DOHH2 (cell line): ENCODE measurements around the gene SREBF1.

Source experiments
- H3F3A ChIP-seq: fragments of 200-600 bp; sonication (generic), shearing (Covaris generic); 2 replicates; pipeline ENCODE4 v1.6.0; 2016; ENCODE audit warnings: antibody characterized with exemption, mild to moderate bottlenecking; ENCODE audit not compliant: control insufficient read depth, insufficient read depth
- H3K27ac ChIP-seq: fragments of 200-600 bp; sonication (generic); 2 replicates; pipeline ENCODE4 v1.5.1; 2014; ENCODE audit warnings: low read depth, mild to moderate bottlenecking, low read length, moderate library complexity
- H3K27me3 ChIP-seq: fragments of 200-600 bp; sonication (generic); 2 replicates; pipeline ENCODE4 v1.6.1; 2014; ENCODE audit warnings: mild to moderate bottlenecking, low read length, mixed read lengths; ENCODE audit not compliant: control insufficient read depth
- H3K36me3 ChIP-seq: fragments of 200-600 bp; sonication (generic); 2 replicates; pipeline ENCODE4 v1.6.1; 2014; ENCODE audit warnings: mild to moderate bottlenecking, low read length, moderate library complexity, mixed read lengths; ENCODE audit not compliant: control insufficient read depth
- H3K4me1 ChIP-seq: fragments of 200-600 bp; sonication (generic); 2 replicates; pipeline ENCODE4 v1.6.1; 2014; ENCODE audit warnings: mild to moderate bottlenecking, low read length, mixed read lengths; ENCODE audit not compliant: control insufficient read depth
- H3K4me2 ChIP-seq: fragments of 200-600 bp; sonication (generic); 2 replicates; pipeline ENCODE4 v1.6.0; 2014; ENCODE audit warnings: mild to moderate bottlenecking, low read length, moderate library complexity
- H3K4me3 ChIP-seq: fragments of 200-600 bp; sonication (generic); 2 replicates; pipeline ENCODE4 v1.5.1; 2014; ENCODE audit warnings: mild to moderate bottlenecking, low read length, mixed read lengths
- H3K79me2 ChIP-seq: fragments of 200-600 bp; sonication (generic); 2 replicates; pipeline ENCODE4 v1.6.1; 2014; ENCODE audit warnings: mild to moderate bottlenecking, low read length, mixed read lengths; ENCODE audit not compliant: control insufficient read depth
- H3K9me2 ChIP-seq: fragments of 200-600 bp; sonication (generic); replicated peaks from 2 replicates; pipeline ENCODE4 v1.6.1; 2014; ENCODE audit warnings: mild to moderate bottlenecking, low read length, mixed read lengths; ENCODE audit not compliant: control insufficient read depth
- H3K9me3 ChIP-seq: fragments of 200-600 bp; sonication (generic); 2 replicates; pipeline ENCODE4 v1.6.1; 2014; ENCODE audit warnings: antibody characterized with exemption, low read length, mixed read lengths; ENCODE audit not compliant: control insufficient read depth, insufficient read depth
- H4K20me1 ChIP-seq: fragments of 200-600 bp; sonication (generic); 2 replicates; pipeline ENCODE4 v1.6.0; 2014; ENCODE audit warnings: low read depth, mild to moderate bottlenecking, antibody characterized with exemption, low read length, moderate library complexity; ENCODE audit not compliant: control insufficient read depth, insufficient read depth
- CTCF ChIP-seq: fragments of 200-600 bp; sonication (generic); IDR thresholded peaks from one replicate; pipeline ENCODE4 v1.5.1; 2014; ENCODE audit warnings: antibody characterized with exemption, mild to moderate bottlenecking, low read depth, low read length; ENCODE audit not compliant: poor library complexity, severe bottlenecking
- EZH2phosphoT487 ChIP-seq: fragments of 200-600 bp; sonication (generic); IDR thresholded peaks from 2 replicates; pipeline ENCODE4 v1.6.1; 2017; ENCODE audit warnings: borderline replicate concordance, mild to moderate bottlenecking, antibody characterized with exemption, low read length, moderate library complexity, mixed read lengths

SREBF1 gene

GRCh38 chr17:17776889-17777288, 59.9 kb downstream of the SREBF1 start:
- H3K4me1 ChIP-seq, result peaks cover 22% of the 10 kb centered on the region
- 0 out of 2 replicates have a peak, but pooled peaks cover 3% of the 10 kb centered on the region for H3K27me3 ChIP-seq
- H3F3A ChIP-seq, result no peaks in the 10 kb centered on the region

GRCh38 chr17:17774009-17774881, 62.5 kb downstream of the SREBF1 start:
- no peaks in the 10 kb centered on the region for H3K9me2 ChIP-seq
- H3F3A ChIP-seq, result no peaks in the 10 kb centered on the region
- H3K27ac ChIP-seq, result no peak overlapping the region
- no peaks in the 10 kb centered on the region for H3K27me3 ChIP-seq
- peaks cover 5% of the 10 kb centered on the region for H3K4me1 ChIP-seq
- peaks cover 20% of the 10 kb centered on the region for H3K79me2 ChIP-seq
- H3K9me3 ChIP-seq, result no peaks in the 10 kb centered on the region
- H3K36me3 ChIP-seq, result no peaks in the 10 kb centered on the region; the same call in 1 of the 2 replicates
- H3K4me3 ChIP-seq, result no peak overlapping the region
- peak; percentile 36 for TF ChIP-seq CTCF
- TF ChIP-seq EZH2phosphoT487, result no peak
- no peaks in the 10 kb centered on the region for H4K20me1 ChIP-seq
- H3K4me2 ChIP-seq, result no peak overlapping the region

More at GRCh38 chr17:17776889-17777288, 59.9 kb downstream of the SREBF1 start:
- Histone ChIP-seq H3K4me3 (no peak overlapping the region), H3K9me2 (no peaks in the 10 kb centered on the region), H3K36me3 (no peaks in the 10 kb centered on the region; the same call in 1 of the 2 replicates), H3K9me3 (no peaks in the 10 kb centered on the region), H4K20me1 (no peaks in the 10 kb centered on the region; the same call in 1 of the 2 replicates), H3K4me2 (no peak overlapping the region), H3K79me2 (peaks cover 11% of the 10 kb centered on the region), H3K27ac (no peak overlapping the region)
- TF ChIP-seq EZH2phosphoT487 (no peak), CTCF (no peak)

GRCh38 chr17:17772231-17772630, 64.6 kb downstream of the SREBF1 start:
- Histone ChIP-seq H3K9me2 (no peaks in the 10 kb centered on the region), H3K4me1 (peaks cover 14% of the 10 kb centered on the region), H3K27ac (no peak overlapping the region), H3K27me3 (no peaks in the 10 kb centered on the region), H3F3A (no peaks in the 10 kb centered on the region), H3K79me2 (peaks cover 40% of the 10 kb centered on the region), H3K9me3 (no peaks in the 10 kb centered on the region), H4K20me1 (no peaks in the 10 kb centered on the region), H3K36me3 (no peaks in the 10 kb centered on the region; the same call in 1 of the 2 replicates), H3K4me3 (no peak overlapping the region), H3K4me2 (no peak overlapping the region)
- TF ChIP-seq CTCF (no peak), EZH2phosphoT487 (no peak)
